Epithelial cell of esophagus (primary cell): ENCODE measurements around the gene DAZAP1.
A peak's percentile ranks its signal among the peaks of the same experiment; 100 is the strongest.
"Not testable (repeated sequence)": the region's sequence is repeated elsewhere in the genome, so short reads cannot be mapped to it uniquely, and the experiment has no call there.

Source experiments
- DNase-seq: peaks from one replicate; pipeline ENCODE4 v3.0.0; 2010; ENCODE audit warnings: low read depth
- H3K4me3 ChIP-seq: 2 replicates; pipeline ENCODE4 v1.5.1; 2011; ENCODE audit warnings: mild to moderate bottlenecking, low read length, control low read depth
- CTCF ChIP-seq: IDR thresholded peaks from 2 replicates; pipeline ENCODE4 v1.5.1; 2011; ENCODE audit warnings: low read depth, mild to moderate bottlenecking, low read length, control low read depth, inconsistent platforms; ENCODE audit not compliant: insufficient read depth; ENCODE audit errors: missing control alignments

Gene DAZAP1

DNA sequence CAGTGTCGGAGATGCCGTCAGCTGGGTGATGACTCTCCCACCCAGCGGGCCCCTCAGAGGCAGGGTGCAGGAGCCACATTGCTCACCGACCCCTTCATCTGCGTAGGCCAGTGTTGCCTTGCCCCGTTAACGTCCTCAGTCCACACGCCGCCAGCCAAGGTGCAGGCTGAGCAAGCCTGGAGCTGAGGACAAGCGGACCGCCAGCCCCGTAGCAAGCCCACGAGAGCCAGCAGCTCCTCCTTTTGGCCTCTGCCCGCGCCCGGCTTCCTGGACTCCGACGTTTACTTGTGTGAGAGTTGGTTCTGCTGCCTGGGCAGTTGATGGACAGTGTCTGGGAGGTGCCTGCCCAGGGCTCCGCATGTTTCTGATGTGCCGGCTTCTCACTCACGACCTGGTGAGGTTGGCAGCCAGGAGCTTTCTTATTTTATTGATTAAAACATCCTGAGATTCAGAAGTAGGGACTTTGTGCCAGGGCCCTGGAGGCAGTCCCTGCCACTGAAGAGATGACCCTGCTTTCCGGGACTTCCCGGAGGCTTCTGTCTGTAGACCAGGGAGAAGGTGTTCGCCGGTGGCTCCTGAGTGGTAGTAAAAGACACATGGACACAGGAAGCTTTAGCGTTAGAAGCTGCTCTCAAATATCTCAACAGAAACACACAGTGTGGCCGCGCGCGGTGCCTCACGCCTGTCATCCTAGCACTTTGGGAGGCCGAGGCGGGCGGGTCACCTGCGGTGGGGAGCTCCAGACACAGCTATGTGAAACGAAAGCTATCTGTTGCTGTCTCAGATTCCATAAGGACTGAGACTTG is 5.8 kb downstream of the DAZAP1 start:
- H3K4me3 ChIP-seq, result no peak overlapping the region
- DNase-seq, result no peak
- no peak for TF ChIP-seq CTCF

DNA sequence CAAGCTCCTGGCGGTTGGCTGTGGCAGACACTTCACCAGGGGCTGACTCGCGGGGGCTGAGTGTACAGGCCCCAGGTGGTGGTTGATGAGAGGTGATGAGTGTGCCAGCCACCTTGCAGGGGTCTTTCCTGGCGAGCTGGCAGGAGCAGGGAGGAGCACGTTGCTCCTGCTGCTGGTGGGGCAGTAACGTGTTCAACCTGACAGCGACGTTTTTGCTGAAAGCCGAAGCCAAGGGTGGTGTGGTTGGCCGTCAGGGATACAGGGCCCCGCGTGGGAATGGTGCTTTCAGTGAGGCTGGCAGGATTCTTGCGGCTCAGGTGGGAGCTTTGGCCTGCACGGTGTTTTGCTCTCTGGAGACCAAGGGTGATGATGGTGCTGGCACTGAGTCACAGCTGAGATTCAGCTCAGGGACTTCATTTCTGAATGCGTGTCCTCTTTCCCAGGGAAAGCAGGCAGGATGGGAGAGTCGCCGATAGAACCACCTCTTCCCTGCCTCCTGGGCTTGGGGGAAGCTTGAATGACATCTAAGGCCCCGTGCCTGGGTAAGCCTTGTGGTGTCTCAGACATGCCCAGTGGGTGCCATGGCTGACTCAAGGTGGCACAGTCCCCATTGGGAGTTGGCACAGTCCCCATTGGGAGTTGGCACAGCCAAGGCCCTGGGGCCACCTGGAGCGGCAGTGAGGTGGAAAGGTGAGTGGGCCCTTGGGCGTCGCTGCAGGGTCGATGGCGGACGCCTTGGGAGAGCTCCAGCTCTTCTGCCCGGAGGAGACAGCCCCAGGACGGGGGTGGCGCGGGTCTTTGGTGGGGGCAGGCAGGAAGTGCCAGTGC is 8.8 kb downstream of the DAZAP1 start:
- no peak for TF ChIP-seq CTCF
- DNase-seq, result peak; percentile 64
- H3K4me3 ChIP-seq, result peak overlapping the region; percentile 12

GRCh38 chr19:1417145-1417544 is 9.8 kb downstream of the DAZAP1 start:
- no peak for DNase-seq
- no peak overlapping the region for H3K4me3 ChIP-seq
- no peak for TF ChIP-seq CTCF

DNA sequence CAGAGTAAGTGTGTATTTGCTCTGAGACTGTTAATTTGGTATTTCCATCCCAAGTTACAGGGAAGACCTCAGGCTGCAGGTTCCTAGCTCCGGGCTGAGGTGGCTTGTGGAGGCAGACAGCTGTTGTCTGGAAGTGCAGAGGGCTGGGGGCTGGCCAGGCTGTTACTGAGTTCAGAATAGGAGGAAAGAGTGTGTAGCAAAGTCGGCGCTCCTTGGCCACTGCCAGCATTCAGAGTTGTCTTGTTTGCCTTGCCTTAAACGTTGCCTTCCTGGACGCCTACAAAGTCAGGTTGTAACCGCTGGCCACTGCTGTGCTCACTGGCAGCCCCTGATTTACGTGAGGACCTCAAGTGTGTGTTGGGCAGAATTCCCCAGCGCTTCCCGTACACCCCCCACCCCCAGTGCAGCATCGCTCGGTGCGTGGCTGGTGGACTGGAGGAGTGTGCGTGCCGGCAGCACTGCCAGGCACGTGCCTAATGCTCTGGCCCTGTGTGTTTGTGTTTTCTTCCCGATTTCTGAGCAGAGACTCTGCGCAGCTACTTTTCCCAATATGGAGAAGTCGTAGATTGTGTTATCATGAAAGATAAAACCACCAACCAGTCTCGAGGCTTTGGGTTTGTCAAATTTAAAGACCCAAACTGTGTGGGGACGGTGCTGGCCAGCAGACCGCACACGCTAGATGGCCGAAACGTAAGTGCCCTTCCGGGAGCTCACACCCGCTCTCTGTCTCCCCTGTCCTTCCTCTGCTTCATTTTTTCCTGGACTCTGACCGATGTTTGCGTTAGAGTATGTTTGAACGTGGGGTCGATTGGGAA is 10.5 kb downstream of the DAZAP1 start:
- H3K4me3 ChIP-seq, result no peak overlapping the region
- DNase-seq, result no peak
- TF ChIP-seq CTCF, result no peak

- H3K4me3 ChIP-seq, result no peak overlapping the region
- no peak for TF ChIP-seq CTCF
- no peak for DNase-seq
These were observed 11.1 kb downstream of the DAZAP1 start for GRCh38 chr19:1418496-1418775.

DNA sequence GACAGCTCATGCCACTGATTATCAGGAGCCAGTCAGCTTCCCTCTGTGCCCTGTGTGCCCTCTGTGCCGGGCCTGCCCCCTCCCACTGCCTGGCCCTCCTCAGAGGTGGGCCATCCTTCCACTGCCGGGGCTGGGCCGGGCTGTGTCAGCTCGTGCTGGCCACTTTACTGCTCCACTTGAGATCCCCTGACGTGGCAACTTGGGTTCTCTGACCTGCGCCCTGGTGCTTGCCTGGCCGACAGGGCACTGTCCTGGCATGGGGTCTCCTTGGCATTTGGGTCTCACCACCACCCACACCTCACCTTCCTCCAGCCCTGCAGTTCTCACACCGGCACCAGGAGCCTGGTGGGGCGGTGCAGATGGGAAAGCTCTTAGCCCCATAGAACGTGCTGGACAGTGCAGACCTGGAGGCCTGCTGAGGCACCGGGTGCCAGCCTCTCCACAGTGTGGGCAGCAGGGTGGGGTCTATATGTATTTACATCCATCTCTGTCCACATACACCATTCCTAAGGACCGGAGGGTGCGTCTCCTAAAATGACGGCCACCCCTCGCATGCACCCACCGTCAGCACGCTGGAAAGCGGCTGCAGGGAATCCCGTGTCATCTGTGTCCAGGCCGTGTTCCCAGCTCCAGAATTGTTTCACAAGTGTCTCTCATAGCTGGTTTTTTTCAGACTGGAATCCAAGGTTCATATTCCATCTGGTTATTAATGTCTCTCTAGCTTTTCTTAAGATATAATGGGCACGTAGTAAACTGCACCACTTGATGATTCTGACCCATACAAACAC is 11.8 kb downstream of the DAZAP1 start:
- H3K4me3 ChIP-seq, result no peak overlapping the region
- DNase-seq, result no peak
- no peak for TF ChIP-seq CTCF

GRCh38 chr19:1420085-1420484 is 12.7 kb downstream of the DAZAP1 start:
- DNase-seq, H3K4me3 ChIP-seq: not testable (repeated sequence)
